ENCODE results near the gene ACHE. TPM values are rescaled to one million over a fixed set of nuclear protein-coding genes. Genes with fewer than 3 reads are reported as not detected.

The ACHE gene
- total RNA-seq, 1 donor from 2014 or later, result not detected

GRCh38 chr7:100882785-100883526, 12.7 kb downstream of the ACHE start:
- Mint-ChIP-seq H3K4me1 (peaks cover 27% of the 10 kb centered on the region), H3K9me3 (no peaks in the 10 kb centered on the region), H3K27ac (no peak overlapping the region), H3K4me3 (no peak overlapping the region), H3K36me3 (peaks cover 65% of the 10 kb centered on the region), H3K27me3 (ENCODE audit: insufficient read depth, low read depth) (peaks cover 15% of the 10 kb centered on the region)
- Histone ChIP-seq H3K36me3 (peaks cover 5% of the 10 kb centered on the region), H3K4me1 (peaks cover 17% of the 10 kb centered on the region), H3K4me3 (no peak overlapping the region), H3K4me2 (no peak overlapping the region), H3K79me2 (ENCODE audit: low read depth) (peaks cover 66% of the 10 kb centered on the region), H2AFZ (replicated peaks) (no peak overlapping the region), H3K9ac (no peak overlapping the region), H3K9me3 (ENCODE audit: low read depth) (no peaks in the 10 kb centered on the region), H3K27ac (no peak overlapping the region), H3K27me3 (no peaks in the 10 kb centered on the region), H4K20me1 (ENCODE audit: low read depth) (peaks cover 91% of the 10 kb centered on the region), H3F3A (ENCODE audit: low read depth) (peaks cover 62% of the 10 kb centered on the region)
- no peak for DNase-seq (ENCODE audit: low spot score)
- TF ChIP-seq CTCF (IDR thresholded peaks at IDR 0.05) (no peak), EZH2phosphoT487 (IDR thresholded peaks at IDR 0.05) (no peak), EZH2 (IDR thresholded peaks at IDR 0.05) (no peak)

GRCh38 chr7:100882201-100882600, 13.5 kb downstream of the ACHE start:
- peaks cover 65% of the 10 kb centered on the region for H3K36me3 Mint-ChIP-seq
- Histone ChIP-seq H3K9me3 (ENCODE audit: low read depth) (no peaks in the 10 kb centered on the region), H3K79me2 (ENCODE audit: low read depth) (peaks cover 73% of the 10 kb centered on the region), H2AFZ (replicated peaks) (no peak overlapping the region), H3F3A (ENCODE audit: low read depth) (peaks cover 61% of the 10 kb centered on the region), H3K36me3 (peaks cover 5% of the 10 kb centered on the region), H3K4me2 (no peak overlapping the region), H3K27me3 (no peaks in the 10 kb centered on the region), H3K9ac (no peak overlapping the region), H3K4me3 (no peak overlapping the region), H3K4me1 (peaks cover 17% of the 10 kb centered on the region), H4K20me1 (ENCODE audit: low read depth) (peaks cover 91% of the 10 kb centered on the region), H3K27ac (no peak overlapping the region)
- no peak for DNase-seq (ENCODE audit: low spot score)
- no peak overlapping the region for H3K27ac Mint-ChIP-seq
- H3K9me3 Mint-ChIP-seq, result no peaks in the 10 kb centered on the region
- peaks cover 14% of the 10 kb centered on the region for H3K27me3 Mint-ChIP-seq (ENCODE audit: insufficient read depth, low read depth)
- peaks cover 27% of the 10 kb centered on the region for H3K4me1 Mint-ChIP-seq
- H3K4me3 Mint-ChIP-seq, result peak overlapping the region; percentile 33
- TF ChIP-seq CTCF (IDR thresholded peaks at IDR 0.05) (no peak), EZH2phosphoT487 (IDR thresholded peaks at IDR 0.05) (no peak), EZH2 (IDR thresholded peaks at IDR 0.05) (no peak)

DNA sequence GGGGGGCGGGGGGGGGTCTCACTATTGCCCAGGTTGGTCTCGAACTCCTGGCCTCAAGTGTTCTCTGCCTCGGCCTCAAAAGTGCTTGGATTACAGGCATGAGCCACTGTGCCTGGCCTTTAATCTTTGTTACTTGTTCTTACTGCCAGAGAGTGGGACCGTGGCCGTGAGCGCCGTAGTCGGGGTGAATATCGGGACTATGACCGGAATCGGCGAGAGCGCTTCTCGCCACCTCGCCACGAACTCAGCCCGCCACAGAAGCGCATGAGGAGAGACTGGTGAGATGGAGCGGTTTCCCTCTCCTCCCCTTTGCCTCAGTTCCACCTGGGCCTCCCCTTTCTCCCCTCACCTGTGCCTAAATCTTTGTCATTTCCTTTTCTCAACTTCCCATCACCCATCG, 14.6 kb downstream of the ACHE start:
- H4K20me1 ChIP-seq (ENCODE audit: low read depth), result peaks cover 91% of the 10 kb centered on the region
- Mint-ChIP-seq H3K4me3 (no peak overlapping the region), H3K36me3 (peaks cover 62% of the 10 kb centered on the region)

More for the DNA sequence above, 14.6 kb downstream of the ACHE start:
- no peaks in the 10 kb centered on the region for H3K9me3 Mint-ChIP-seq
- H3K27me3 ChIP-seq, result no peaks in the 10 kb centered on the region
- peaks cover 62% of the 10 kb centered on the region for H3F3A ChIP-seq (ENCODE audit: low read depth)
- H3K4me1 Mint-ChIP-seq, result peaks cover 31% of the 10 kb centered on the region
- no peak overlapping the region for H3K4me3 ChIP-seq
- no peak overlapping the region for H3K27ac ChIP-seq
- no peak for DNase-seq (ENCODE audit: low spot score)
- no peak overlapping the region for H3K4me2 ChIP-seq
- H3K4me1 ChIP-seq, result peaks cover 27% of the 10 kb centered on the region
- peaks cover 13% of the 10 kb centered on the region for H3K36me3 ChIP-seq
- H2AFZ ChIP-seq (replicated peaks), result no peak overlapping the region
- TF ChIP-seq EZH2 (IDR thresholded peaks at IDR 0.05), result no peak
- no peak for TF ChIP-seq EZH2phosphoT487 (IDR thresholded peaks at IDR 0.05)
- TF ChIP-seq CTCF (IDR thresholded peaks at IDR 0.05), result no peak
- peaks cover 10% of the 10 kb centered on the region for H3K27me3 Mint-ChIP-seq (ENCODE audit: insufficient read depth, low read depth)
- H3K27ac Mint-ChIP-seq, result no peak overlapping the region
- no peak overlapping the region for H3K9ac ChIP-seq
- H3K79me2 ChIP-seq (ENCODE audit: low read depth), result peaks cover 82% of the 10 kb centered on the region
- H3K9me3 ChIP-seq (ENCODE audit: low read depth), result no peaks in the 10 kb centered on the region
